ENCODE results near the gene GET4.
"Not testable (repeated sequence)": the region's sequence is repeated elsewhere in the genome, so short reads cannot be mapped to it uniquely, and the experiment has no call there.

GET4 gene

GRCh38 chr7:916291-916941 lies 40.1 kb downstream of the GET4 start:
- no peak for DNase-seq (ENCODE audit: low spot score)

- no peak for DNase-seq (ENCODE audit: low spot score)
Measured at GRCh38 chr7:917255-918117, 41.1 kb downstream of the GET4 start.

GRCh38 chr7:918118-918425 lies 41.7 kb downstream of the GET4 start:
- no peak for DNase-seq (ENCODE audit: low spot score)

- DNase-seq (ENCODE audit: low spot score) = no peak
Measured at GRCh38 chr7:918441-919113, 42.2 kb downstream of the GET4 start.

GRCh38 chr7:919114-919442 lies 42.7 kb downstream of the GET4 start:
- no peak for DNase-seq (ENCODE audit: low spot score)

GRCh38 chr7:919924-920341 lies 43.6 kb downstream of the GET4 start:
- DNase-seq (ENCODE audit: low spot score) = no peak

- no peak for DNase-seq (ENCODE audit: low spot score)
Measured at GRCh38 chr7:920351-921070, 44.2 kb downstream of the GET4 start.

- no peak for DNase-seq (ENCODE audit: low spot score)
Measured at GRCh38 chr7:921071-921461, 44.7 kb downstream of the GET4 start.

GRCh38 chr7:921581-922333 lies 45.4 kb downstream of the GET4 start:
- no peak for DNase-seq (ENCODE audit: low spot score)

- no peak for DNase-seq (ENCODE audit: low spot score)
Measured at GRCh38 chr7:922334-923107, 46.2 kb downstream of the GET4 start.

GRCh38 chr7:923108-924041 lies 47.0 kb downstream of the GET4 start:
- DNase-seq (ENCODE audit: low spot score) = no peak

- DNase-seq (ENCODE audit: low spot score) = not testable (repeated sequence)
Measured at GRCh38 chr7:924042-924441, 47.7 kb downstream of the GET4 start.

GRCh38 chr7:924541-925231 lies 48.3 kb downstream of the GET4 start:
- DNase-seq (ENCODE audit: low spot score) = no peak

GRCh38 chr7:925601-926000 lies 49.2 kb downstream of the GET4 start:
- no peak for DNase-seq (ENCODE audit: low spot score)

- DNase-seq (ENCODE audit: low spot score) = no peak
Measured at GRCh38 chr7:926061-927030, 50.0 kb downstream of the GET4 start.

GRCh38 chr7:927031-927671 lies 50.8 kb downstream of the GET4 start:
- DNase-seq (ENCODE audit: low spot score) = no peak

- DNase-seq (ENCODE audit: low spot score) = no peak
Measured at GRCh38 chr7:929311-929711, 53.0 kb downstream of the GET4 start.
